HCT116 (cell line): ENCODE measurements around the gene PACS2. TPM values are rescaled to one million over a fixed set of nuclear protein-coding genes. Genes with fewer than 3 reads are reported as not detected.

ENCODE experiments used
- ATAC-seq: fragments of 200-7000 bp; cut with Tn5 transposase; 2 replicates; pipeline ENCODE4 v1.9.1; 2020; ENCODE audit warnings: mild to moderate bottlenecking, moderate library complexity
- BruUV-seq: library from RNA; stranded (reverse); fragments of 400-500 nt; replicated peaks from 2 replicates; lab custom pipeline; 2021; lab: Mats Ljungman, UMichigan
- CTCF ChIA-PET: fragments of 300-600 bp; sonication (Branson Sonifier 250); formaldehyde crosslinking; loops from one replicate; lab custom pipeline; 2021; ENCODE audit warnings: antibody characterized with exemption; lab: Charles Lee
- POLR2A ChIA-PET: fragments of 300-600, 350-600 bp; sonication (Branson Sonifier 250); formaldehyde crosslinking; loops from one replicate; lab custom pipeline; 2021; ENCODE audit warnings: antibody characterized with exemption; lab: Charles Lee
- RAD21 ChIA-PET, 2 experiments: fragments of 300-600 bp; sonication (Branson Sonifier 250); formaldehyde crosslinking; loops; one replicate each; lab custom pipeline; 2023; ENCODE audit warnings: low total read pairs in 2 of 2; ENCODE audit not compliant: uncharacterized antibody in 2 of 2, unreplicated experiment in 2 of 2, low non-redundant PET in 1 of 2; lab: Charles Lee
- DNase-seq: peaks from one replicate; pipeline ENCODE4 v3.0.0-alpha.2; 2010; ENCODE audit warnings: low read depth, low spot score
- H2AFZ ChIP-seq: fragments of 200-600 bp; shearing (Covaris generic), sonication (generic); 2 replicates; pipeline ENCODE4 v1.6.1; 2017; ENCODE audit warnings: low read depth, mixed run types, mixed read lengths, antibody characterized with exemption, low read length; ENCODE audit not compliant: poor library complexity, severe bottlenecking
- H3K27ac ChIP-seq: 2 replicates; pipeline ENCODE4 v1.5.1; 2012; ENCODE audit warnings: low read depth, low read length
- H3K27me3 ChIP-seq: fragments of 200-600 bp; sonication (generic); 2 replicates; pipeline ENCODE4 v1.6.1; 2016; ENCODE audit warnings: mixed run types, low read length, mixed read lengths; ENCODE audit not compliant: insufficient read depth
- H3K36me3 ChIP-seq, 2 experiments: fragments of 200-500 bp in 1 of 2; fragments of 200-600 bp in 1 of 2; sonication (Bioruptor generic) in 1 of 2; sonication (generic) in 1 of 2; 2 replicates each; pipeline versions ENCODE4 v1.5.1 to v1.6.1; 2014 to 2016; ENCODE audit warnings: low read length in 2 of 2, inconsistent platforms in 1 of 2, mixed read lengths in 1 of 2, mixed run types in 1 of 2; ENCODE audit not compliant: insufficient read depth in 2 of 2, control insufficient read depth in 1 of 2
- H3K4me1 ChIP-seq, 2 experiments: fragments of 200-600 bp in 1 of 2; sonication (generic) in 1 of 2; 2 replicates each; pipeline versions ENCODE4 v1.5.1 to v1.6.1; 2012 to 2017; ENCODE audit warnings: low read length in 2 of 2, inconsistent platforms in 1 of 2, mild to moderate bottlenecking in 1 of 2, mixed read lengths in 1 of 2, mixed run types in 1 of 2, moderate library complexity in 1 of 2; ENCODE audit not compliant: insufficient read depth in 2 of 2, control insufficient read depth in 1 of 2
- H3K4me2 ChIP-seq: fragments of 200-600 bp; sonication (generic); 2 replicates; pipeline ENCODE4 v1.6.1; 2017; ENCODE audit warnings: mixed run types, low read length, mixed read lengths
- H3K4me3 ChIP-seq, 2 experiments: fragments of 200-600 bp in 1 of 2; sonication (generic) in 1 of 2; replicated peaks in 1 of 2; 2 replicates each; pipeline ENCODE4 v1.5.1; 2011 to 2016; ENCODE audit warnings: low read length in 2 of 2, control low read depth in 1 of 2, low read depth in 1 of 2, mild to moderate bottlenecking in 1 of 2, mixed read lengths in 1 of 2, mixed run types in 1 of 2
- H3K79me2 ChIP-seq: fragments of 200-600 bp; sonication (generic); 2 replicates; pipeline ENCODE4 v1.6.1; 2017; ENCODE audit warnings: mild to moderate bottlenecking, mixed run types, low read length, moderate library complexity, mixed read lengths; ENCODE audit not compliant: insufficient read depth
- H3K9ac ChIP-seq: fragments of 200-600 bp; sonication (generic); 2 replicates; pipeline ENCODE4 v1.6.1; 2016; ENCODE audit warnings: low read length, mixed read lengths
- H3K9me2 ChIP-seq: fragments of 200-600 bp; sonication (generic), shearing (Covaris generic); 2 replicates; pipeline ENCODE4 v1.6.1; 2017; ENCODE audit warnings: mixed run types, mild to moderate bottlenecking, moderate library complexity; ENCODE audit not compliant: insufficient read depth
- H3K9me3 ChIP-seq, 2 experiments: fragments of 200-500 bp in 1 of 2; fragments of 200-600 bp in 1 of 2; sonication (Bioruptor generic) in 1 of 2; sonication (generic) in 1 of 2; 2 replicates each; pipeline ENCODE4 v1.6.1; 2014 to 2017; ENCODE audit warnings: low read length in 2 of 2, mixed read lengths in 2 of 2, inconsistent platforms in 1 of 2, low read depth in 1 of 2, mild to moderate bottlenecking in 1 of 2, mixed run types in 1 of 2, moderate library complexity in 1 of 2; ENCODE audit not compliant: control insufficient read depth in 1 of 2, insufficient read depth in 1 of 2
- H4K20me1 ChIP-seq: fragments of 200-600 bp; sonication (generic), shearing (Covaris generic); 2 replicates; pipeline ENCODE4 v1.6.1; 2017; ENCODE audit warnings: mixed run types, mild to moderate bottlenecking, moderate library complexity; ENCODE audit not compliant: insufficient read depth
- CBX3 ChIP-seq: IDR thresholded peaks from 2 replicates; pipeline ENCODE4 v1.6.1; 2012; ENCODE audit warnings: low read depth
- EGR1 ChIP-seq: IDR thresholded peaks from 2 replicates; pipeline ENCODE4 v1.6.1; 2012; ENCODE audit warnings: low read depth
- FOSL1 ChIP-seq: IDR thresholded peaks from 2 replicates; pipeline ENCODE4 v1.6.1; 2012; ENCODE audit warnings: low read depth
- POLR2A ChIP-seq: IDR thresholded peaks from 2 replicates; pipeline ENCODE4 v1.7.0; 2011; ENCODE audit warnings: borderline replicate concordance; ENCODE audit not compliant: insufficient read depth, insufficient read length; ENCODE audit errors: extremely low read depth
- REST ChIP-seq: IDR thresholded peaks from 2 replicates; pipeline ENCODE4 v1.6.1; 2012; ENCODE audit warnings: low read depth
- SP1 ChIP-seq: IDR thresholded peaks from 2 replicates; pipeline ENCODE4 v1.6.1; 2012; ENCODE audit warnings: low read depth
- ZBTB33 ChIP-seq: IDR thresholded peaks from 2 replicates; pipeline ENCODE4 v1.6.1; 2011; ENCODE audit warnings: mild to moderate bottlenecking, low read length, moderate library complexity; ENCODE audit not compliant: insufficient replicate concordance; ENCODE audit errors: extremely low read depth
- ZFX ChIP-seq: fragments of 450-650 bp; IDR thresholded peaks from 2 replicates; pipeline ENCODE4 v1.6.1; 2017
- intact Hi-C: fragments of 100-400 bp; cut with micrococcal nuclease; formaldehyde crosslinking; loops from 2 replicates; pipeline ENCODE4 v1.10.0; 2022
- total RNA-seq: library from RNA; stranded (reverse); gene quantifications from one replicate; pipeline ENCODE4 v1.2.1, GENCODE V29; 2021; ENCODE audit not compliant: unreplicated experiment

PACS2 gene
- total RNA-seq, 1 experiment from 2014 or later, result 75.5 TPM

- TF ChIP-seq POLR2A, result no peak
Measured at GRCh38 chr14:105343194-105343593, 28.6 kb downstream of the PACS2 start (continued).

GRCh38 chr14:105346200-105346533 is 31.6 kb downstream of the PACS2 start:
- no peaks in the 10 kb centered on the region for H4K20me1 ChIP-seq
- no peak overlapping the region for H3K4me3 ChIP-seq
- CTCF ChIA-PET, result no interaction called here
- no peak overlapping the region for H3K27ac ChIP-seq
- no peaks in the 10 kb centered on the region for H3K27me3 ChIP-seq
- intact Hi-C loops, result no loop called here
- H3K9ac ChIP-seq, result no peak overlapping the region
- peaks cover 3 to 8% of the 10 kb centered on the region in 2 experiments; a peak in 1 of 4 replicates for H3K4me1 ChIP-seq
- H3K4me2 ChIP-seq, result no peak overlapping the region
- DNase-seq (no peak), ATAC-seq (no peak)
- 0 out of 2 replicates have a peak, but pooled peaks cover 1% of the 10 kb centered on the region for H3K79me2 ChIP-seq
- H3K9me2 ChIP-seq, result no peaks in the 10 kb centered on the region
- RAD21 ChIA-PET, result no interaction called here
- H3K36me3 ChIP-seq, result no peaks in the 10 kb centered on the region
- no TSS peak for BruUV-seq
- H2AFZ ChIP-seq, result no peak overlapping the region
- no peak for TF ChIP-seq REST
- TF ChIP-seq SP1, result no peak
- TF ChIP-seq ZFX, result no peak
- TF ChIP-seq EGR1, result no peak
- TF ChIP-seq ZBTB33, result no peak
- no peak for TF ChIP-seq FOSL1
- no peak for TF ChIP-seq CBX3
- POLR2A ChIA-PET, result no interaction called here
- no peaks in the 10 kb centered on the region for H3K9me3 ChIP-seq
